Measurements from ENCODE around the gene STAC2. TPM values are rescaled to one million over a fixed set of nuclear protein-coding genes. Genes with fewer than 3 reads are reported as not detected.

The STAC2 gene
- polyA plus RNA-seq, 1 donor, result 0.25 TPM

Other genes starting within 250 kb of the STAC2 start
- 9.3 TPM for gene PLXDC1, start 74.3 kb downstream of the STAC2 start, polyA plus RNA-seq (ENCODE audit: insufficient read length)
- not detected for gene ARL5C, start 59.8 kb downstream of the STAC2 start, polyA plus RNA-seq (ENCODE audit: insufficient read length)
- gene CACNB1, start 28.3 kb downstream of the STAC2 start, polyA plus RNA-seq (ENCODE audit: insufficient read length), result 259 TPM
- gene RPL19, start 25.7 kb downstream of the STAC2 start, polyA plus RNA-seq (ENCODE audit: insufficient read length), result 2,704 TPM
- gene FBXL20, start 175.7 kb upstream of the STAC2 start, polyA plus RNA-seq (ENCODE audit: insufficient read length), result 7.5 TPM
- gene MED1, start 225.3 kb upstream of the STAC2 start, polyA plus RNA-seq (ENCODE audit: insufficient read length), result 27.0 TPM
- 33.8 TPM for gene CDK12, start 235.5 kb upstream of the STAC2 start, polyA plus RNA-seq (ENCODE audit: insufficient read length)

Measured in hindlimb muscle (tissue), 1 donor.